Epithelial cell of prostate (primary cell): ENCODE measurements around the gene PVALEF.

Source experiments
- DNase-seq: peaks from one replicate; pipeline ENCODE4 v3.0.0-alpha.2; 2011; ENCODE audit warnings: low read depth, low spot score
- H3K27ac ChIP-seq: fragments of 450-650 bp; 2 replicates; pipeline ENCODE4 v1.5.1; 2017; ENCODE audit warnings: mild to moderate bottlenecking

Gene PVALEF

GRCh38 chr17:81231766-81232581 lies 66.7 kb downstream of the PVALEF start:
- no peak overlapping the region for H3K27ac ChIP-seq
- DNase-seq, result no peak
